ENCODE results near the gene ALX4. TPM values are rescaled to one million over a fixed set of nuclear protein-coding genes. Genes with fewer than 3 reads are reported as not detected.

ALX4 gene
- total and polyA plus RNA-seq, 3 donors from 2014 or later, result 0.56 to 1.0 (median 0.58) TPM

GRCh38 chr11:44328138-44328660, 18.3 kb upstream of the ALX4 start:
- WGBS, 2 donors, result 40 to 43% methylated on average over 11 of the region's 11 CpGs
- Histone ChIP-seq H3K27ac (no peak overlapping the region), H3K36me3 (ENCODE audit: low read depth, missing control alignments) (no peaks in the 10 kb centered on the region), H3K9me3 (no peaks in the 10 kb centered on the region), H3K27me3 (no peaks in the 10 kb centered on the region), H3K4me3 (no peak overlapping the region), H3K4me1 (no peaks in the 10 kb centered on the region)
- no peak for DNase-seq
- intact Hi-C loops (cut with DNase I; ENCODE audit: low total_unique reads), result no loop called here
- no peak for TF ChIP-seq POLR2A (IDR thresholded peaks at IDR 0.05)
- TF ChIP-seq, protein P1, sequence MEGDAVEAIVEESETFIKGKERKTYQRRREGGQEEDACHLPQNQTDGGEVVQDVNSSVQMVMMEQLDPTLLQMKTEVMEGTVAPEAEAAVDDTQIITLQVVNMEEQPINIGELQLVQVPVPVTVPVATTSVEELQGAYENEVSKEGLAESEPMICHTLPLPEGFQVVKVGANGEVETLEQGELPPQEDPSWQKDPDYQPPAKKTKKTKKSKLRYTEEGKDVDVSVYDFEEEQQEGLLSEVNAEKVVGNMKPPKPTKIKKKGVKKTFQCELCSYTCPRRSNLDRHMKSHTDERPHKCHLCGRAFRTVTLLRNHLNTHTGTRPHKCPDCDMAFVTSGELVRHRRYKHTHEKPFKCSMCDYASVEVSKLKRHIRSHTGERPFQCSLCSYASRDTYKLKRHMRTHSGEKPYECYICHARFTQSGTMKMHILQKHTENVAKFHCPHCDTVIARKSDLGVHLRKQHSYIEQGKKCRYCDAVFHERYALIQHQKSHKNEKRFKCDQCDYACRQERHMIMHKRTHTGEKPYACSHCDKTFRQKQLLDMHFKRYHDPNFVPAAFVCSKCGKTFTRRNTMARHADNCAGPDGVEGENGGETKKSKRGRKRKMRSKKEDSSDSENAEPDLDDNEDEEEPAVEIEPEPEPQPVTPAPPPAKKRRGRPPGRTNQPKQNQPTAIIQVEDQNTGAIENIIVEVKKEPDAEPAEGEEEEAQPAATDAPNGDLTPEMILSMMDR (IDR thresholded peaks at IDR 0.05), result no peak

DNA sequence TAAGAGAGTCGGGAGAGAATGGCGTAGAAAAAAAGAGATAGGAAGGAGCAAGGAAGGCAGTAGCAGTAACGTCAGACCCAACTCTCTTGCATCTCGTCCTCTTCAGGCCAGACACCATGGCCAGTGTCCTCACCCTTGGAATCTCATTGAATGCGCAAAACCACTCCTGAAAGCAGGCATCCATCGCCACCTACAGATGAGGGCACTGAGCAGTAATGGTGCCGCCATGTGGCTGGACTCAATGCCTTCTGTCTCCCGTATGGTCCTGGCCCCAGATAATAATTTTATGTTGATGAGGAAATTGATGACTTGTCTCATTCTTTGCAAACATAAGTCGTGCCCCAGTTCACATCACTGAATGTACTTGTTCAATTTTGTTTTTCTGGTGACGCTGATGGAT, 17.8 kb upstream of the ALX4 start:
- H3K36me3 ChIP-seq (ENCODE audit: low read depth, missing control alignments), result no peaks in the 10 kb centered on the region
- H3K4me1 ChIP-seq, result no peaks in the 10 kb centered on the region
- 41 to 58% methylated on average over 10 of the region's 10 CpGs for WGBS, 2 donors
- H3K27me3 ChIP-seq, result no peaks in the 10 kb centered on the region
- H3K9me3 ChIP-seq, result no peaks in the 10 kb centered on the region
- no peak overlapping the region for H3K4me3 ChIP-seq
- DNase-seq, result no peak
- intact Hi-C loops (cut with DNase I; ENCODE audit: low total_unique reads), result no loop called here
- TF ChIP-seq, protein P1 (IDR thresholded peaks at IDR 0.05), result no peak
- no peak overlapping the region for H3K27ac ChIP-seq

- Histone ChIP-seq H3K9me3 (no peaks in the 10 kb centered on the region), H3K4me1 (no peaks in the 10 kb centered on the region), H3K27ac (no peak overlapping the region), H3K4me3 (no peak overlapping the region), H3K27me3 (no peaks in the 10 kb centered on the region), H3K36me3 (ENCODE audit: low read depth, missing control alignments) (no peaks in the 10 kb centered on the region)
- TF ChIP-seq, protein P1 (IDR thresholded peaks at IDR 0.05), result no peak
- no peak for TF ChIP-seq POLR2A (IDR thresholded peaks at IDR 0.05)
- DNase-seq, result no peak
- intact Hi-C loops (cut with DNase I; ENCODE audit: low total_unique reads), result no loop called here
- 38 to 41% methylated on average over 14 to 15 of the region's 15 CpGs for WGBS, 2 donors
Measured at GRCh38 chr11:44326615-44327475, 16.9 kb upstream of the ALX4 start.

GRCh38 chr11:44325698-44326097, 15.8 kb upstream of the ALX4 start:
- no peaks in the 10 kb centered on the region for H3K4me1 ChIP-seq
- no peaks in the 10 kb centered on the region for H3K36me3 ChIP-seq (ENCODE audit: low read depth, missing control alignments)
- intact Hi-C loops (cut with DNase I; ENCODE audit: low total_unique reads), result no loop called here
- no peak for DNase-seq
- H3K27me3 ChIP-seq, result no peaks in the 10 kb centered on the region
- H3K27ac ChIP-seq, result no peak overlapping the region
- H3K9me3 ChIP-seq, result no peaks in the 10 kb centered on the region
- 83% methylated on average over 5 of the region's 5 CpGs for WGBS, 2 donors
- TF ChIP-seq POLR2A (IDR thresholded peaks at IDR 0.05), result no peak
- TF ChIP-seq, protein P1 (IDR thresholded peaks at IDR 0.05), result no peak
- H3K4me3 ChIP-seq, result no peak overlapping the region

Measured in testis (tissue), 3 donors.